SK-N-SH treated with all-trans-retinoic acid at 6 μM for 48 hours (cell line): ENCODE data around the gene SNAPC2.

Experiments used
- BACH2 ChIP-seq: fragments of 250-450 bp; sonication (Bioruptor Pico); IDR thresholded peaks from 2 replicates; pipeline ENCODE4 v1.9.0; 2021; ENCODE audit warnings: mild to moderate bottlenecking, borderline replicate concordance
- POU6F1 ChIP-seq: fragments of 250-450 bp; sonication (Bioruptor Pico); IDR thresholded peaks from 2 replicates; pipeline ENCODE4 v1.8.0; 2021; ENCODE audit warnings: low read depth, mild to moderate bottlenecking, moderate library complexity, borderline replicate concordance
- PPARA ChIP-seq: fragments of 250-450 bp; sonication (Bioruptor Pico); IDR thresholded peaks from 2 replicates; pipeline ENCODE4 v1.5.0; 2020; ENCODE audit warnings: mild to moderate bottlenecking, borderline replicate concordance
- ZNF70 ChIP-seq: fragments of 450-650 bp; formaldehyde crosslinking; IDR thresholded peaks from 2 replicates; pipeline ENCODE4 v1.5.0; 2020; ENCODE audit warnings: mild to moderate bottlenecking, moderate library complexity

- TF ChIP-seq ZNF70, result no peak
- no peak for TF ChIP-seq PPARA
- TF ChIP-seq BACH2, result no peak
- no peak for TF ChIP-seq POU6F1 (CRISPR knock-in tag)
Measured at GRCh38 chr19:7921967-7922835, 2.1 kb downstream of the SNAPC2 start.
